HepG2 (cell line): Measurements from ENCODE around the gene LOXL3. TPM values are rescaled to one million over a fixed set of nuclear protein-coding genes. Genes with fewer than 3 reads are reported as not detected.

ENCODE experiments used
- ZNF282 ChIP-seq: fragments of 450-650 bp; IDR thresholded peaks from 2 replicates; pipeline ENCODE4 v1.6.1; 2018; ENCODE audit not compliant: partially characterized antibody
- ZNF816 ChIP-seq: sonication (generic); formaldehyde crosslinking; IDR thresholded peaks from 2 replicates; pipeline ENCODE4 v1.8.0; 2022; ENCODE audit warnings: missing genetic modification reagents, mild to moderate bottlenecking, borderline replicate concordance
- ZNF83 ChIP-seq: sonication (generic); formaldehyde crosslinking; IDR thresholded peaks from 2 replicates; pipeline ENCODE4 v1.4.0; 2020; ENCODE audit warnings: missing genetic modification reagents, mild to moderate bottlenecking, borderline replicate concordance
- polyA plus RNA-seq, 8 experiments: library from polyadenylated mRNA; depleted of rRNA in 3 of 8; stranded (reverse) in 7 of 8; unstranded in 1 of 8; fragments of >200 nt; fragmentation: Illumina TruSeq in 4 of 8; extraction: Trizol in 4 of 8; gene quantifications; 2 replicates each; pipeline versions ENCODE4 v1.2.1 to v1.2.3, GENCODE V29; 2011 to 2016; ENCODE audit warnings: low read depth in 4 of 8, missing spikeins in 1 of 8, mixed read lengths in 1 of 8; ENCODE audit not compliant: insufficient read depth in 1 of 8
- total RNA-seq, 5 experiments: library from RNA; depleted of rRNA; stranded (reverse); fragments of >200 nt; fragmentation: Illumina TruSeq; extraction: Trizol; gene quantifications; 2 replicates each; pipeline ENCODE4 v1.2.3, GENCODE V29; 2016; ENCODE audit warnings: low read depth in 1 of 5
- TF ChIP-seq, protein P1 (sequence below): sonication (generic); formaldehyde crosslinking; IDR thresholded peaks from 2 replicates; pipeline ENCODE4 v1.9.0; 2021; ENCODE audit warnings: mild to moderate bottlenecking, missing genetic modification reagents
- TF ChIP-seq, protein P2 (sequence below): sonication (generic); formaldehyde crosslinking; IDR thresholded peaks from 2 replicates; pipeline ENCODE4 v1.8.0; 2022; ENCODE audit warnings: mild to moderate bottlenecking, missing genetic modification reagents, moderate library complexity

Gene LOXL3
- total and polyA plus RNA-seq, 2 of the 13 experiments (the other 11 are each of a cell fraction or from before 2014, with no cell fraction given), result 0.55 to 6.5 TPM

DNA sequence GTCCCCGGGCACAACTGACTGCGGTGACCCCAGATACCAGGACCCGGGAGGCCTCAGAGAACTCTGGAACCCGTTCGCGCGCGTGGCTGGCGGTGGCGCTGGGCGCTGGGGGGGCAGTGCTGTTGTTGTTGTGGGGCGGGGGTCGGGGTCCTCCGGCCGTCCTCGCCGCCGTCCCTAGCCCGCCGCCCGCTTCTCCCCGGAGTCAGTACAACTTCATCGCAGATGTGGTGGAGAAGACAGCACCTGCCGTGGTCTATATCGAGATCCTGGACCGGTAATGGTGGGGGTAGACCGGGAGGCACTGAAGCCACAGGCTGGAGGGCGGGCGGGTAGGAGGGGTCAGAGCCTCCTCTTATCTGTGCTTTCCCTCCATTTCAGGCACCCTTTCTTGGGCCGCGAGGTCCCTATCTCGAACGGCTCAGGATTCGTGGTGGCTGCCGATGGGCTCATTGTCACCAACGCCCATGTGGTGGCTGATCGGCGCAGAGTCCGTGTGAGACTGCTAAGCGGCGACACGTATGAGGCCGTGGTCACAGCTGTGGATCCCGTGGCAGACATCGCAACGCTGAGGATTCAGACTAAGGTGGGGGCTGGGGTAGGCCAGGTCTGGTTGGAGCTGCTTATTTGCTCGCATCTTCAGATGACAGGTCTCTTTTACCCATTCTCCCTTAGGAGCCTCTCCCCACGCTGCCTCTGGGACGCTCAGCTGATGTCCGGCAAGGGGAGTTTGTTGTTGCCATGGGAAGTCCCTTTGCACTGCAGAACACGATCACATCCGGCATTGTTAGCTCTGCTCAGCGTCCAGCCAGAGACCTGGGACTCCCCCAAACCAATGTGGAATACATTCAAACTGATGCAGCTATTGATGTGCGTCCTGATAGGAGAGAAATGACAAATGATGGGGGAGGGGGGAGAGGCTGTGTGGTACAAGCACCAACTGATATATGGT is 23.2 kb downstream of the LOXL3 start (continued):
- TF ChIP-seq, protein P1, sequence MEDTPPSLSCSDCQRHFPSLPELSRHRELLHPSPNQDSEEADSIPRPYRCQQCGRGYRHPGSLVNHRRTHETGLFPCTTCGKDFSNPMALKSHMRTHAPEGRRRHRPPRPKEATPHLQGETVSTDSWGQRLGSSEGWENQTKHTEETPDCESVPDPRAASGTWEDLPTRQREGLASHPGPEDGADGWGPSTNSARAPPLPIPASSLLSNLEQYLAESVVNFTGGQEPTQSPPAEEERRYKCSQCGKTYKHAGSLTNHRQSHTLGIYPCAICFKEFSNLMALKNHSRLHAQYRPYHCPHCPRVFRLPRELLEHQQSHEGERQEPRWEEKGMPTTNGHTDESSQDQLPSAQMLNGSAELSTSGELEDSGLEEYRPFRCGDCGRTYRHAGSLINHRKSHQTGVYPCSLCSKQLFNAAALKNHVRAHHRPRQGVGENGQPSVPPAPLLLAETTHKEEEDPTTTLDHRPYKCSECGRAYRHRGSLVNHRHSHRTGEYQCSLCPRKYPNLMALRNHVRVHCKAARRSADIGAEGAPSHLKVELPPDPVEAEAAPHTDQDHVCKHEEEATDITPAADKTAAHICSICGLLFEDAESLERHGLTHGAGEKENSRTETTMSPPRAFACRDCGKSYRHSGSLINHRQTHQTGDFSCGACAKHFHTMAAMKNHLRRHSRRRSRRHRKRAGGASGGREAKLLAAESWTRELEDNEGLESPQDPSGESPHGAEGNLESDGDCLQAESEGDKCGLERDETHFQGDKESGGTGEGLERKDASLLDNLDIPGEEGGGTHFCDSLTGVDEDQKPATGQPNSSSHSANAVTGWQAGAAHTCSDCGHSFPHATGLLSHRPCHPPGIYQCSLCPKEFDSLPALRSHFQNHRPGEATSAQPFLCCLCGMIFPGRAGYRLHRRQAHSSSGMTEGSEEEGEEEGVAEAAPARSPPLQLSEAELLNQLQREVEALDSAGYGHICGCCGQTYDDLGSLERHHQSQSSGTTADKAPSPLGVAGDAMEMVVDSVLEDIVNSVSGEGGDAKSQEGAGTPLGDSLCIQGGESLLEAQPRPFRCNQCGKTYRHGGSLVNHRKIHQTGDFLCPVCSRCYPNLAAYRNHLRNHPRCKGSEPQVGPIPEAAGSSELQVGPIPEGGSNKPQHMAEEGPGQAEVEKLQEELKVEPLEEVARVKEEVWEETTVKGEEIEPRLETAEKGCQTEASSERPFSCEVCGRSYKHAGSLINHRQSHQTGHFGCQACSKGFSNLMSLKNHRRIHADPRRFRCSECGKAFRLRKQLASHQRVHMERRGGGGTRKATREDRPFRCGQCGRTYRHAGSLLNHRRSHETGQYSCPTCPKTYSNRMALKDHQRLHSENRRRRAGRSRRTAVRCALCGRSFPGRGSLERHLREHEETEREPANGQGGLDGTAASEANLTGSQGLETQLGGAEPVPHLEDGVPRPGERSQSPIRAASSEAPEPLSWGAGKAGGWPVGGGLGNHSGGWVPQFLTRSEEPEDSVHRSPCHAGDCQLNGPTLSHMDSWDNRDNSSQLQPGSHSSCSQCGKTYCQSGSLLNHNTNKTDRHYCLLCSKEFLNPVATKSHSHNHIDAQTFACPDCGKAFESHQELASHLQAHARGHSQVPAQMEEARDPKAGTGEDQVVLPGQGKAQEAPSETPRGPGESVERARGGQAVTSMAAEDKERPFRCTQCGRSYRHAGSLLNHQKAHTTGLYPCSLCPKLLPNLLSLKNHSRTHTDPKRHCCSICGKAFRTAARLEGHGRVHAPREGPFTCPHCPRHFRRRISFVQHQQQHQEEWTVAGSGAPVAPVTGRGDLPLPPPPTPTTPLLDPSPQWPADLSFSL, result 0 out of 2 replicates have a peak, but pooled peaks have one; percentile 16
- TF ChIP-seq, protein P2, sequence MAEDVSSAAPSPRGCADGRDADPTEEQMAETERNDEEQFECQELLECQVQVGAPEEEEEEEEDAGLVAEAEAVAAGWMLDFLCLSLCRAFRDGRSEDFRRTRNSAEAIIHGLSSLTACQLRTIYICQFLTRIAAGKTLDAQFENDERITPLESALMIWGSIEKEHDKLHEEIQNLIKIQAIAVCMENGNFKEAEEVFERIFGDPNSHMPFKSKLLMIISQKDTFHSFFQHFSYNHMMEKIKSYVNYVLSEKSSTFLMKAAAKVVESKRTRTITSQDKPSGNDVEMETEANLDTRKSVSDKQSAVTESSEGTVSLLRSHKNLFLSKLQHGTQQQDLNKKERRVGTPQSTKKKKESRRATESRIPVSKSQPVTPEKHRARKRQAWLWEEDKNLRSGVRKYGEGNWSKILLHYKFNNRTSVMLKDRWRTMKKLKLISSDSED (CRISPR knock-in tag), result peak; percentile 2; the same call in 1 of the 2 replicates
- TF ChIP-seq ZNF282, result no peak
- TF ChIP-seq ZNF816, result peak; percentile 15; the same call in 1 of the 2 replicates
- TF ChIP-seq ZNF83, result 0 out of 2 replicates have a peak, but pooled peaks have one; percentile 25
